Activated T-cell treated with anti-CD3 and anti-CD28 coated beads for 24 hours (primary cell): Measurements from ENCODE around the gene MEGF11.
"Not testable (repeated sequence)": the region's sequence is repeated elsewhere in the genome, so short reads cannot be mapped to it uniquely, and the experiment has no call there.

ENCODE experiments used
- DNase-seq: peaks from one replicate; pipeline ENCODE4 v3.0.0-alpha.2; 2020; ENCODE audit warnings: low read depth

Gene MEGF11

GRCh38 chr15:66275352-66275751 is 21.8 kb upstream of the MEGF11 start:
- no peak for DNase-seq

- no peak for DNase-seq
These were observed 17.4 kb upstream of the MEGF11 start for GRCh38 chr15:66270932-66271331.

GRCh38 chr15:66269326-66270090 is 16.0 kb upstream of the MEGF11 start:
- no peak for DNase-seq

GRCh38 chr15:66264859-66265513 is 11.4 kb upstream of the MEGF11 start:
- no peak for DNase-seq

GRCh38 chr15:66262837-66263236 is 9.3 kb upstream of the MEGF11 start:
- not testable (repeated sequence) for DNase-seq

GRCh38 chr15:66261056-66261455 is 7.5 kb upstream of the MEGF11 start:
- no peak for DNase-seq

GRCh38 chr15:66256692-66257091 is 3.1 kb upstream of the MEGF11 start:
- no peak for DNase-seq

- DNase-seq = no peak
These were observed 1.6 kb upstream of the MEGF11 start for GRCh38 chr15:66254951-66255676.

- no peak for DNase-seq
These were observed 770 bp upstream of the MEGF11 start for GRCh38 chr15:66254089-66254950.

- DNase-seq = no peak
These were observed 699 bp downstream of the MEGF11 start for GRCh38 chr15:66252685-66253417.

- peak; percentile 30 for DNase-seq
These were observed 1.5 kb downstream of the MEGF11 start for GRCh38 chr15:66251790-66252684.

GRCh38 chr15:66251065-66251789 is 2.3 kb downstream of the MEGF11 start:
- no peak for DNase-seq

- DNase-seq = no peak
These were observed 3.9 kb downstream of the MEGF11 start for GRCh38 chr15:66249605-66250174.

- no peak for DNase-seq
These were observed 6.6 kb downstream of the MEGF11 start for GRCh38 chr15:66246937-66247336.

- not testable (repeated sequence) for DNase-seq
These were observed 7.7 kb downstream of the MEGF11 start for GRCh38 chr15:66245832-66246231.

- DNase-seq = no peak
These were observed 11.7 kb downstream of the MEGF11 start for GRCh38 chr15:66241908-66242285.

GRCh38 chr15:66241087-66241907 is 12.3 kb downstream of the MEGF11 start:
- no peak for DNase-seq

GRCh38 chr15:66240240-66240794 is 13.2 kb downstream of the MEGF11 start:
- no peak for DNase-seq
